Activated CD4-positive, alpha-beta T cell treated with anti-CD3 and anti-CD28 coated beads for 1 hour (primary cell): Measurements from ENCODE around the gene ALLC.
"Not testable (repeated sequence)": the region's sequence is repeated elsewhere in the genome, so short reads cannot be mapped to it uniquely, and the experiment has no call there.

Source experiments
- DNase-seq: peaks from one replicate; pipeline ENCODE4 v3.0.0-alpha.2; 2020

ALLC gene

GRCh38 chr2:3656762-3657721 is 958 bp upstream of the ALLC start:
- no peak for DNase-seq

- no peak for DNase-seq
Observed at GRCh38 chr2:3659447-3660432, 1.7 kb downstream of the ALLC start.

GRCh38 chr2:3660640-3661039 is 2.6 kb downstream of the ALLC start:
- DNase-seq = not testable (repeated sequence)

GRCh38 chr2:3661149-3661660 is 3.2 kb downstream of the ALLC start:
- no peak for DNase-seq

GRCh38 chr2:3662239-3662638 is 4.2 kb downstream of the ALLC start:
- DNase-seq = no peak

- DNase-seq = no peak
Observed at GRCh38 chr2:3664118-3664517, 6.1 kb downstream of the ALLC start.

- no peak for DNase-seq
Observed at GRCh38 chr2:3664925-3665324, 6.9 kb downstream of the ALLC start.

GRCh38 chr2:3665886-3666612 is 8.0 kb downstream of the ALLC start:
- DNase-seq = no peak

GRCh38 chr2:3666613-3666975 is 8.6 kb downstream of the ALLC start:
- no peak for DNase-seq

- DNase-seq = no peak
Observed at GRCh38 chr2:3667151-3667631, 9.2 kb downstream of the ALLC start.

- no peak for DNase-seq
Observed at GRCh38 chr2:3669656-3670055, 11.7 kb downstream of the ALLC start.

- DNase-seq = no peak
Observed at GRCh38 chr2:3670376-3670775, 12.4 kb downstream of the ALLC start.

GRCh38 chr2:3670941-3671340 is 12.9 kb downstream of the ALLC start:
- DNase-seq = no peak

- no peak for DNase-seq
Observed at GRCh38 chr2:3672861-3673678, 15.1 kb downstream of the ALLC start.

GRCh38 chr2:3674066-3674845 is 16.3 kb downstream of the ALLC start:
- DNase-seq = no peak

GRCh38 chr2:3675687-3676086 is 17.7 kb downstream of the ALLC start:
- DNase-seq = no peak

GRCh38 chr2:3677436-3677835 is 19.4 kb downstream of the ALLC start:
- DNase-seq = no peak

GRCh38 chr2:3678212-3678611 is 20.2 kb downstream of the ALLC start:
- DNase-seq = no peak

- no peak for DNase-seq
Observed at GRCh38 chr2:3679180-3679579, 21.2 kb downstream of the ALLC start.

- DNase-seq = no peak
Observed at GRCh38 chr2:3679616-3680393, 21.8 kb downstream of the ALLC start.
